ENCODE measurements around the gene CYP2W1. TPM values are rescaled to one million over a fixed set of nuclear protein-coding genes. Genes with fewer than 3 reads are reported as not detected.

CYP2W1 gene
- total RNA-seq, 1 experiment from 2014 or later: not detected

DNA sequence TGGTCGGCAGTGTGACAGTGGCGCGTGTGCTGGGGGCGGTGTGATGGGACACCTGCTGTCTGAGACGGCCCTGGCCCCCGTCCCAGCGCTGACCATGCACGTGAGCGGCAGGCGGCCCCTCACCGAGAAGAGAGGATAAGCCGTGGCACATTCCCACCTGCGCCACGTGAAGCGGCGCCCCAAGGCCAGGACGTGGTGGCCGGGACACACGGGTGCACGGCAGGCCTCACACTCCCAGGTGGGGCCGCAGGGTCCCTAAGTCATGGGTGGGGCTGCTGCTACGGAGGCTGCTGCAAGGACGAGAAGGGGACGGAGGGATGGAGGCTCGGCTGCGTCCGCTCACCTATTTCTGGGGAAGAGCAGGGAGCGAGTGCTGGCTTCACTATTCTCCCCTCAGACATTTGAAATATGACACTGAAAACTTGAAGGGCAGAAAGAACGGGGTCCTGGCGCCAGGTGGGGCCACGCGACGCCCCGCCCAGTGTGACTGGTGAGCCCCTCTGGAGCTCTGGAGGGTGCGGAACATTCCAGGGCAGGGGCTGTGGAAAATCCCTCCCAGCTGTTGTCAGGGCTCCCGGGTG is 7.5 kb downstream of the CYP2W1 start:
- DNase-seq (ENCODE audit: low spot score) (no peak), ATAC-seq (no peak)
- ChIA-PET CTCF (interaction anchor here (0.7 to 6.0 kb wide), 4 partner anchors 8 to 75 kb away, joined by 3 to 140 read pairs (median 4); no protein-coding TSS in a partner anchor), POLR2A (no interaction called here)
- Mint-ChIP-seq H3K4me1 (no peaks in the 10 kb centered on the region), H3K9me3 (no peaks in the 10 kb centered on the region), H3K27ac (no peak overlapping the region), H3K27me3 (ENCODE audit: low read depth) (no peaks in the 10 kb centered on the region), H3K36me3 (no peaks in the 10 kb centered on the region), H3K4me3 (no peak overlapping the region)
- TF ChIP-seq, protein P1, sequence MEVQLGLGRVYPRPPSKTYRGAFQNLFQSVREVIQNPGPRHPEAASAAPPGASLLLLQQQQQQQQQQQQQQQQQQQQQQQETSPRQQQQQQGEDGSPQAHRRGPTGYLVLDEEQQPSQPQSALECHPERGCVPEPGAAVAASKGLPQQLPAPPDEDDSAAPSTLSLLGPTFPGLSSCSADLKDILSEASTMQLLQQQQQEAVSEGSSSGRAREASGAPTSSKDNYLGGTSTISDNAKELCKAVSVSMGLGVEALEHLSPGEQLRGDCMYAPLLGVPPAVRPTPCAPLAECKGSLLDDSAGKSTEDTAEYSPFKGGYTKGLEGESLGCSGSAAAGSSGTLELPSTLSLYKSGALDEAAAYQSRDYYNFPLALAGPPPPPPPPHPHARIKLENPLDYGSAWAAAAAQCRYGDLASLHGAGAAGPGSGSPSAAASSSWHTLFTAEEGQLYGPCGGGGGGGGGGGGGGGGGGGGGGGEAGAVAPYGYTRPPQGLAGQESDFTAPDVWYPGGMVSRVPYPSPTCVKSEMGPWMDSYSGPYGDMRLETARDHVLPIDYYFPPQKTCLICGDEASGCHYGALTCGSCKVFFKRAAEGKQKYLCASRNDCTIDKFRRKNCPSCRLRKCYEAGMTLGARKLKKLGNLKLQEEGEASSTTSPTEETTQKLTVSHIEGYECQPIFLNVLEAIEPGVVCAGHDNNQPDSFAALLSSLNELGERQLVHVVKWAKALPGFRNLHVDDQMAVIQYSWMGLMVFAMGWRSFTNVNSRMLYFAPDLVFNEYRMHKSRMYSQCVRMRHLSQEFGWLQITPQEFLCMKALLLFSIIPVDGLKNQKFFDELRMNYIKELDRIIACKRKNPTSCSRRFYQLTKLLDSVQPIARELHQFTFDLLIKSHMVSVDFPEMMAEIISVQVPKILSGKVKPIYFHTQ (CRISPR knock-in tag; IDR thresholded peaks at IDR 0.05): no peak

DNA sequence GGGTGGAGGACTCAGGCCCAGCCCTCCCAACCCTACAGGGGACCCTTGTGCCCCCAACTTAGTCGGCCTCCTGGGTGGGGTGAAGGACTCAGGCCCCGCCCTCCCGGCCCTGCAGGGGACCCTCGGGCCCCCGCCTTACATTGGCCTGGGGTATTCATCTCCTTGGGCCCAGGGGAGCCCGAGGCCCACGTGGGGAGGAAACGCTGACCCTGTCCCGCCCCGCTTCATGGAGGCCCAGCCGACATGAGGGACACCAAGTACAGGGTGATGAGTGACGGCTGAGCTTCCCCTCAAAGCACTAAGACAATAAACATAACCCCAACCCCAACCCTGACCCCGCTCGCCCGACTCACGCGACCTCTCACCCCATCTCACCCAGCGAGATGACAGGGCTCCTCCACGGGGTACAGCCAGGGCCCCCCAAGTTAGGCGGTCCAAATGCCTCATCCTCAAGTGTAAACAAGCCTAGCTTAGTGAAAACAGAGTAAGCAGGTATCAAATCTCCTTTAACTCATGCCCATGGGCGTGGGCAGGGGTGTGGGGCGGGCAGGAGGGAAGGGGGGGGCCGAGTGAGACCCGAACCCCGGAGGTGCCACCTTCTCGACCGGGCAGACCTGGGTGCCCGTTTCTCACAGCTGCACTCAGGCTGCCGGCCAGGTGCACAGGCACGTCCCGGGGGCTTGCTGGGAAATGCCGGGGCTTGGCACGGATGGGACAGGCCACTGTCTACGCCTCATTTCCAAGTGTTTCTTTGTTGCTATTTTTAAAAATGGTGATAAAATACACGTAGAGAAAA is 8.2 kb downstream of the CYP2W1 start:
- Mint-ChIP-seq H3K4me3 (no peak overlapping the region), H3K4me1 (no peaks in the 10 kb centered on the region), H3K27ac (no peak overlapping the region), H3K36me3 (no peaks in the 10 kb centered on the region), H3K9me3 (no peaks in the 10 kb centered on the region), H3K27me3 (ENCODE audit: low read depth) (no peaks in the 10 kb centered on the region)
- ChIA-PET POLR2A (no interaction called here), CTCF (interaction anchor here (0.5 to 6.0 kb wide), 7 partner anchors 9 to 1165 kb away, joined by 3 to 140 read pairs (median 4); partner anchors contain the start of gene GPR146)
- no peak for ATAC-seq
- no peak for DNase-seq (ENCODE audit: low spot score)
- TF ChIP-seq ZNF263 (CRISPR knock-in tag; IDR thresholded peaks at IDR 0.05; ENCODE audit: low read depth) (no peak), GTF2I (CRISPR knock-in tag; conservative IDR thresholded peaks at IDR 0.05) (no peak), SMAD4 (CRISPR knock-in tag; IDR thresholded peaks at IDR 0.05) (no peak), FOXJ3 (CRISPR knock-in tag; IDR thresholded peaks at IDR 0.05; ENCODE audit: borderline replicate concordance) (no peak), ZBTB21 (CRISPR knock-in tag; IDR thresholded peaks at IDR 0.05; ENCODE audit: borderline replicate concordance) (no peak), IRF2 (CRISPR knock-in tag; IDR thresholded peaks at IDR 0.05; ENCODE audit: borderline replicate concordance, low read depth) (no peak), SP1 (CRISPR knock-in tag; conservative IDR thresholded peaks at IDR 0.05) (no peak)
- TF ChIP-seq, protein P1 (CRISPR knock-in tag; IDR thresholded peaks at IDR 0.05): no peak
- TF ChIP-seq, protein P2, sequence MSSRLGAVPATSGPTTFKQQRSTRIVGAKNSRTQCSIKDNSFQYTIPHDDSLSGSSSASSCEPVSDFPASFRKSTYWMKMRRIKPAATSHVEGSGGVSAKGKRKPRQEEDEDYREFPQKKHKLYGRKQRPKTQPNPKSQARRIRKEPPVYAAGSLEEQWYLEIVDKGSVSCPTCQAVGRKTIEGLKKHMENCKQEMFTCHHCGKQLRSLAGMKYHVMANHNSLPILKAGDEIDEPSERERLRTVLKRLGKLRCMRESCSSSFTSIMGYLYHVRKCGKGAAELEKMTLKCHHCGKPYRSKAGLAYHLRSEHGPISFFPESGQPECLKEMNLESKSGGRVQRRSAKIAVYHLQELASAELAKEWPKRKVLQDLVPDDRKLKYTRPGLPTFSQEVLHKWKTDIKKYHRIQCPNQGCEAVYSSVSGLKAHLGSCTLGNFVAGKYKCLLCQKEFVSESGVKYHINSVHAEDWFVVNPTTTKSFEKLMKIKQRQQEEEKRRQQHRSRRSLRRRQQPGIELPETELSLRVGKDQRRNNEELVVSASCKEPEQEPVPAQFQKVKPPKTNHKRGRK (CRISPR knock-in tag; IDR thresholded peaks at IDR 0.05; ENCODE audit: borderline replicate concordance): no peak
- TF ChIP-seq, protein P3, sequence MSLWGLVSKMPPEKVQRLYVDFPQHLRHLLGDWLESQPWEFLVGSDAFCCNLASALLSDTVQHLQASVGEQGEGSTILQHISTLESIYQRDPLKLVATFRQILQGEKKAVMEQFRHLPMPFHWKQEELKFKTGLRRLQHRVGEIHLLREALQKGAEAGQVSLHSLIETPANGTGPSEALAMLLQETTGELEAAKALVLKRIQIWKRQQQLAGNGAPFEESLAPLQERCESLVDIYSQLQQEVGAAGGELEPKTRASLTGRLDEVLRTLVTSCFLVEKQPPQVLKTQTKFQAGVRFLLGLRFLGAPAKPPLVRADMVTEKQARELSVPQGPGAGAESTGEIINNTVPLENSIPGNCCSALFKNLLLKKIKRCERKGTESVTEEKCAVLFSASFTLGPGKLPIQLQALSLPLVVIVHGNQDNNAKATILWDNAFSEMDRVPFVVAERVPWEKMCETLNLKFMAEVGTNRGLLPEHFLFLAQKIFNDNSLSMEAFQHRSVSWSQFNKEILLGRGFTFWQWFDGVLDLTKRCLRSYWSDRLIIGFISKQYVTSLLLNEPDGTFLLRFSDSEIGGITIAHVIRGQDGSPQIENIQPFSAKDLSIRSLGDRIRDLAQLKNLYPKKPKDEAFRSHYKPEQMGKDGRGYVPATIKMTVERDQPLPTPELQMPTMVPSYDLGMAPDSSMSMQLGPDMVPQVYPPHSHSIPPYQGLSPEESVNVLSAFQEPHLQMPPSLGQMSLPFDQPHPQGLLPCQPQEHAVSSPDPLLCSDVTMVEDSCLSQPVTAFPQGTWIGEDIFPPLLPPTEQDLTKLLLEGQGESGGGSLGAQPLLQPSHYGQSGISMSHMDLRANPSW (CRISPR knock-in tag; conservative IDR thresholded peaks at IDR 0.05; ENCODE audit: low read depth): no peak
